Loucy (cell line): ENCODE measurements around the gene GPX3.

Source experiments
- H2AFZ ChIP-seq: fragments of 200-600 bp; sonication (generic); 2 replicates; pipeline ENCODE4 v1.6.0; 2016; ENCODE audit warnings: antibody characterized with exemption, mild to moderate bottlenecking, low read length, moderate library complexity
- H3F3A ChIP-seq: fragments of 200-600 bp; 2 replicates; pipeline ENCODE4 v1.6.0; 2016; ENCODE audit warnings: antibody characterized with exemption, low read depth, mild to moderate bottlenecking
- H3K27me3 ChIP-seq: fragments of 200-600 bp; sonication (generic); 2 replicates; pipeline ENCODE4 v1.6.1; 2014; ENCODE audit warnings: low read length, mild to moderate bottlenecking; ENCODE audit not compliant: insufficient read depth, poor library complexity, severe bottlenecking
- H3K36me3 ChIP-seq: fragments of 200-600 bp; sonication (generic); 2 replicates; pipeline ENCODE4 v1.6.1; 2016; ENCODE audit warnings: low read length; ENCODE audit not compliant: insufficient read depth
- H3K4me1 ChIP-seq: fragments of 200-600 bp; sonication (generic); 2 replicates; pipeline ENCODE4 v1.5.1; 2014; ENCODE audit warnings: low read length, mild to moderate bottlenecking; ENCODE audit not compliant: insufficient read depth, poor library complexity, severe bottlenecking
- H3K4me2 ChIP-seq: fragments of 200-600 bp; sonication (generic); 2 replicates; pipeline ENCODE4 v1.6.0; 2014; ENCODE audit warnings: antibody characterized with exemption, low read length, low read depth, mild to moderate bottlenecking; ENCODE audit not compliant: poor library complexity, severe bottlenecking
- H3K4me3 ChIP-seq: fragments of 200-600 bp; sonication (generic); 2 replicates; pipeline ENCODE4 v1.5.1; 2014; ENCODE audit warnings: low read length, mild to moderate bottlenecking, mixed read lengths; ENCODE audit not compliant: poor library complexity, severe bottlenecking
- H3K79me2 ChIP-seq: fragments of 200-600 bp; sonication (generic); 2 replicates; pipeline ENCODE4 v1.6.1; 2014; ENCODE audit warnings: low read length; ENCODE audit not compliant: insufficient read depth
- H3K9ac ChIP-seq: fragments of 200-600 bp; sonication (generic); 2 replicates; pipeline ENCODE4 v1.6.0; 2014; ENCODE audit warnings: mild to moderate bottlenecking, low read depth, low read length, moderate library complexity; ENCODE audit not compliant: poor library complexity, severe bottlenecking
- H3K9me2 ChIP-seq: fragments of 200-600 bp; sonication (generic); replicated peaks from 2 replicates; pipeline ENCODE4 v1.6.1; 2016; ENCODE audit warnings: low read depth, low read length, mixed read lengths
- H3K9me3 ChIP-seq: fragments of 200-600 bp; sonication (generic); 2 replicates; pipeline ENCODE4 v1.6.1; 2014; ENCODE audit warnings: mild to moderate bottlenecking, antibody characterized with exemption, low read length, low read depth; ENCODE audit not compliant: insufficient read depth
- H4K20me1 ChIP-seq: fragments of 200-600 bp; sonication (generic); 2 replicates; pipeline ENCODE4 v1.6.0; 2014; ENCODE audit warnings: antibody characterized with exemption, low read length, mild to moderate bottlenecking; ENCODE audit not compliant: insufficient read depth, poor library complexity, severe bottlenecking
- CTCF ChIP-seq: fragments of 200-600 bp; sonication (generic); conservative IDR thresholded peaks from 2 replicates; pipeline ENCODE4 v1.5.1; 2014; ENCODE audit warnings: mild to moderate bottlenecking, antibody characterized with exemption, low read length
- EZH2phosphoT487 ChIP-seq: fragments of 200-600 bp; IDR thresholded peaks from 2 replicates; pipeline ENCODE4 v1.6.1; 2018; ENCODE audit warnings: antibody characterized with exemption, mild to moderate bottlenecking, moderate library complexity, borderline replicate concordance

Gene GPX3

GRCh38 chr5:151028717-151029116 is 8.3 kb downstream of the GPX3 start:
- Histone ChIP-seq H3K9ac (no peak overlapping the region), H4K20me1 (no peaks in the 10 kb centered on the region), H3K4me1 (no peaks in the 10 kb centered on the region), H3K27me3 (no peaks in the 10 kb centered on the region), H3F3A (no peaks in the 10 kb centered on the region), H2AFZ (no peak overlapping the region), H3K4me2 (no peak overlapping the region), H3K9me2 (no peaks in the 10 kb centered on the region), H3K4me3 (no peak overlapping the region), H3K79me2 (no peaks in the 10 kb centered on the region), H3K36me3 (peaks cover 56% of the 10 kb centered on the region; the same call in 1 of the 2 replicates), H3K9me3 (no peaks in the 10 kb centered on the region)
- TF ChIP-seq CTCF: no peak
- no peak for TF ChIP-seq EZH2phosphoT487

GRCh38 chr5:151029179-151030055 is 9.0 kb downstream of the GPX3 start:
- Histone ChIP-seq H3K4me1 (no peaks in the 10 kb centered on the region), H3K36me3 (peaks cover 62% of the 10 kb centered on the region; the same call in 1 of the 2 replicates), H3F3A (no peaks in the 10 kb centered on the region), H2AFZ (no peak overlapping the region), H3K4me3 (no peak overlapping the region), H3K4me2 (no peak overlapping the region), H3K27me3 (no peaks in the 10 kb centered on the region), H3K9me3 (no peaks in the 10 kb centered on the region), H3K79me2 (no peaks in the 10 kb centered on the region), H3K9me2 (no peaks in the 10 kb centered on the region), H3K9ac (no peak overlapping the region), H4K20me1 (no peaks in the 10 kb centered on the region)
- TF ChIP-seq EZH2phosphoT487 (no peak), CTCF (no peak)

- no peak for TF ChIP-seq EZH2phosphoT487
- no peak for TF ChIP-seq CTCF
- no peaks in the 10 kb centered on the region for H3K9me3 ChIP-seq
- H2AFZ ChIP-seq: no peak overlapping the region
- H3K4me3 ChIP-seq: no peak overlapping the region
- H3K9me2 ChIP-seq: no peaks in the 10 kb centered on the region
- H3K4me1 ChIP-seq: no peaks in the 10 kb centered on the region
- H3K79me2 ChIP-seq: no peaks in the 10 kb centered on the region
- H3K36me3 ChIP-seq: peaks cover 68% of the 10 kb centered on the region; the same call in 1 of the 2 replicates
- no peaks in the 10 kb centered on the region for H3F3A ChIP-seq
- H3K4me2 ChIP-seq: no peak overlapping the region
- no peak overlapping the region for H3K9ac ChIP-seq
- no peaks in the 10 kb centered on the region for H3K27me3 ChIP-seq
- no peaks in the 10 kb centered on the region for H4K20me1 ChIP-seq
Measured at GRCh38 chr5:151030056-151030336, 9.6 kb downstream of the GPX3 start.
